Testis (tissue), 2 donors: ENCODE data around the gene DUSP21.

ENCODE experiments used
- CTCF ChIP-seq, 3 experiments: fragments of 450-650 bp in 2 of 3; fragments of 200-600 bp in 1 of 3; sonication (generic) in 1 of 3; IDR thresholded peaks; one replicate each; pipeline ENCODE4 v1.5.1; 2016 to 2019; ENCODE audit warnings: antibody characterized with exemption in 3 of 3, mild to moderate bottlenecking in 2 of 3, moderate library complexity in 1 of 3
- POLR2A ChIP-seq: fragments of 450-650 bp; IDR thresholded peaks from one replicate; pipeline ENCODE4 v1.6.1; 2017; ENCODE audit warnings: antibody characterized with exemption, mild to moderate bottlenecking, moderate library complexity

DNA sequence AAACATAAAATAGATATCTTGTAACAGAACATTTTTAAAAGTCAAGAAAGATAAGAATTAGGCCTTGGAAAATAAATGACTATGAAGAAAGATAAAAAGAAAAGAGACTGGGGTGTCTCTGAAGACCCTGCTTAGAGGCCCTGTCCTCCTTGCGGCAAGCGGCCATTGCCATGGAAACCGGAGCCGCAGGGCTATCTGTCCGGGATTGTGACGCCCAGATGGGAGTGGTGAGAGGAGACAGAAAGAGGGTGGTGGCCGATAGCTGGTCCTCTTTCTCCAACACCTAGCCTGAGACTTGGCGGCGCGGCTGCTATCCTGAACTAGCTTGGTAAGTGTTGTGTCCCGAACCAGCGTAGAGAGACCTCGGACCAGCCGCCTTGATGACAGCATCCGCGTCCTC lies at the start of gene DUSP21:
- TF ChIP-seq POLR2A, result no peak
- no peak for TF ChIP-seq CTCF (IDR thresholded peaks at IDR 0.05)
